ENCODE measurements around the gene CD300LF. TPM values are rescaled to one million over a fixed set of nuclear protein-coding genes. Genes with fewer than 3 reads are reported as not detected.

CD300LF gene
- total RNA-seq, 1 experiment from 2014 or later, result not detected

GRCh38 chr17:74658620-74659019, 54.1 kb downstream of the CD300LF start:
- Histone ChIP-seq H3K36me3 (ENCODE audit: control insufficient read depth in 1 of 2, insufficient read depth in 2 of 2, low read length in 2 of 2) (no peaks in the 10 kb centered on the region), H3K27ac (ENCODE audit: low read depth, low read length) (no peak overlapping the region), H2AFZ (ENCODE audit: low read depth, low read length, poor library complexity, severe bottlenecking) (no peak overlapping the region), H4K20me1 (ENCODE audit: insufficient read depth) (no peaks in the 10 kb centered on the region), H3K4me1 (ENCODE audit: control insufficient read depth in 1 of 2, insufficient read depth in 2 of 2, low read length in 2 of 2) (no peaks in the 10 kb centered on the region), H3K9me2 (ENCODE audit: insufficient read depth) (no peaks in the 10 kb centered on the region), H3K27me3 (ENCODE audit: insufficient read depth, low read length) (peaks cover 33% of the 10 kb centered on the region), H3K4me2 (ENCODE audit: low read length) (no peak overlapping the region), H3K9me3 (ENCODE audit: control insufficient read depth in 1 of 2, insufficient read depth in 1 of 2, low read depth in 1 of 2, low read length in 2 of 2) (no peaks in the 10 kb centered on the region), H3K4me3 (replicated peaks in 1 of 2; ENCODE audit: low read depth in 1 of 2, low read length in 2 of 2) (no peak overlapping the region), H3K9ac (ENCODE audit: low read length) (no peak overlapping the region), H3K79me2 (ENCODE audit: insufficient read depth, low read length) (no peaks in the 10 kb centered on the region)
- ChIA-PET CTCF (interaction anchor here (1.4 to 6.9 kb wide), 3 partner anchors 78 to 125 kb away, joined by 4 to 253 read pairs (median 30); partner anchors contain the start of genes CD300H and RAB37), POLR2A (interaction anchor here (2.1 kb wide), 1 partner anchor 79 kb away, joined by 25 read pairs; the partner anchor contains the start of gene RAB37), RAD21 (ENCODE audit: low non-redundant PET in 1 of 2, low total read pairs in 2 of 2, uncharacterized antibody in 2 of 2, unreplicated experiment in 2 of 2) (no interaction called here)
- no peak for ATAC-seq
- BruUV-seq (replicated peaks), result no TSS peak
- TF ChIP-seq ZFX (IDR thresholded peaks at IDR 0.05) (no peak), YY1 (IDR thresholded peaks at IDR 0.05; ENCODE audit: extremely low read depth, insufficient replicate concordance, low read depth, low read length) (no peak), POLR2A (IDR thresholded peaks at IDR 0.05; ENCODE audit: borderline replicate concordance, extremely low read depth, insufficient read depth, insufficient read length) (no peak), SIN3A (IDR thresholded peaks at IDR 0.05; ENCODE audit: low read depth) (no peak), RAD21 (IDR thresholded peaks at IDR 0.05; ENCODE audit: low read depth) (no peak), EZH2phosphoT487 (IDR thresholded peaks at IDR 0.05; ENCODE audit: borderline replicate concordance) (no peak), TCF7L2 (IDR thresholded peaks at IDR 0.05; ENCODE audit: borderline replicate concordance, extremely low read depth, insufficient read depth, insufficient read length) (no peak), REST (IDR thresholded peaks at IDR 0.05; ENCODE audit: low read depth) (no peak), FOSL1 (IDR thresholded peaks at IDR 0.05; ENCODE audit: low read depth) (no peak), MAX (IDR thresholded peaks at IDR 0.05) (no peak), ZBTB33 (IDR thresholded peaks at IDR 0.05; ENCODE audit: extremely low read depth, insufficient replicate concordance, low read length) (no peak), SP1 (IDR thresholded peaks at IDR 0.05; ENCODE audit: low read depth) (no peak), CBX3 (IDR thresholded peaks at IDR 0.05; ENCODE audit: low read depth) (no peak), POLR2AphosphoS5 (IDR thresholded peaks at IDR 0.05; ENCODE audit: low read depth, low read length) (no peak), ZNF274 (IDR thresholded peaks at IDR 0.05; ENCODE audit: low read depth, low read length) (no peak), JUND (IDR thresholded peaks at IDR 0.05) (no peak), ELF1 (IDR thresholded peaks at IDR 0.05; ENCODE audit: borderline replicate concordance, low read depth) (no peak), EGR1 (IDR thresholded peaks at IDR 0.05; ENCODE audit: low read depth) (no peak)
- TF ChIP-seq, protein P1, sequence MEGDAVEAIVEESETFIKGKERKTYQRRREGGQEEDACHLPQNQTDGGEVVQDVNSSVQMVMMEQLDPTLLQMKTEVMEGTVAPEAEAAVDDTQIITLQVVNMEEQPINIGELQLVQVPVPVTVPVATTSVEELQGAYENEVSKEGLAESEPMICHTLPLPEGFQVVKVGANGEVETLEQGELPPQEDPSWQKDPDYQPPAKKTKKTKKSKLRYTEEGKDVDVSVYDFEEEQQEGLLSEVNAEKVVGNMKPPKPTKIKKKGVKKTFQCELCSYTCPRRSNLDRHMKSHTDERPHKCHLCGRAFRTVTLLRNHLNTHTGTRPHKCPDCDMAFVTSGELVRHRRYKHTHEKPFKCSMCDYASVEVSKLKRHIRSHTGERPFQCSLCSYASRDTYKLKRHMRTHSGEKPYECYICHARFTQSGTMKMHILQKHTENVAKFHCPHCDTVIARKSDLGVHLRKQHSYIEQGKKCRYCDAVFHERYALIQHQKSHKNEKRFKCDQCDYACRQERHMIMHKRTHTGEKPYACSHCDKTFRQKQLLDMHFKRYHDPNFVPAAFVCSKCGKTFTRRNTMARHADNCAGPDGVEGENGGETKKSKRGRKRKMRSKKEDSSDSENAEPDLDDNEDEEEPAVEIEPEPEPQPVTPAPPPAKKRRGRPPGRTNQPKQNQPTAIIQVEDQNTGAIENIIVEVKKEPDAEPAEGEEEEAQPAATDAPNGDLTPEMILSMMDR (IDR thresholded peaks at IDR 0.05 in 2 of 3, conservative IDR thresholded peaks at IDR 0.05 in 1 of 3; ENCODE audit: borderline replicate concordance in 1 of 3, insufficient read depth in 1 of 3, low read depth in 2 of 3, low read length in 2 of 3), result no peak
- intact Hi-C loops (cut with micrococcal nuclease), result no loop called here
- DNase-seq (ENCODE audit: low read depth, low spot score), result no peak
